ENCODE measurements around the gene TGFBR1. TPM values are rescaled to one million over a fixed set of nuclear protein-coding genes. Genes with fewer than 3 reads are reported as not detected.

Gene TGFBR1
- total RNA-seq, 1 experiment from 2014 or later: 31.8 TPM

GRCh38 chr9:99101812-99102211, 3.1 kb upstream of the TGFBR1 start:
- Histone ChIP-seq H3K4me3 (ENCODE audit: low read depth, low read length) (no peak overlapping the region), H3K9me3 (no peaks in the 10 kb centered on the region), H3K36me3 (ENCODE audit: control insufficient read depth, insufficient read depth, low read length) (no peaks in the 10 kb centered on the region), H3K4me1 (no peaks in the 10 kb centered on the region), H3K27me3 (replicated peaks; ENCODE audit: control insufficient read depth, insufficient read depth, low read length) (no peaks in the 10 kb centered on the region)
- BruUV-seq (replicated peaks): no TSS peak
- Mint-ChIP-seq H3K4me3 (ENCODE audit: unreplicated experiment) (no peak overlapping the region), H3K27me3 (ENCODE audit: insufficient read depth, unreplicated experiment) (peaks cover 17% of the 10 kb centered on the region), H3K4me1 (ENCODE audit: low read depth, unreplicated experiment) (peaks cover 18% of the 10 kb centered on the region), H3K36me3 (ENCODE audit: insufficient read depth, unreplicated experiment) (no peaks in the 10 kb centered on the region), H3K27ac (ENCODE audit: unreplicated experiment) (no peak overlapping the region), H3K9me3 (ENCODE audit: unreplicated experiment) (peaks cover 23% of the 10 kb centered on the region)
- ChIA-PET CTCF (no interaction called here), POLR2A (no interaction called here)
- TF ChIP-seq CTCF (IDR thresholded peaks at IDR 0.05; ENCODE audit: insufficient read depth in 1 of 2, low read depth in 1 of 2, low read length in 1 of 2, severe bottlenecking in 1 of 2, unreplicated experiment in 1 of 2): no peak
- DNase-seq: no peak
- intact Hi-C loops (cut with micrococcal nuclease; ENCODE audit: unreplicated experiment): no loop called here

- CTCF ChIA-PET: no interaction called here
Measured at GRCh38 chr9:99103054-99103895, 1.6 kb upstream of the TGFBR1 start.

GRCh38 chr9:99103901-99104458, 933 bp upstream of the TGFBR1 start:
- TF ChIP-seq CTCF (IDR thresholded peaks at IDR 0.05; ENCODE audit: insufficient read depth in 1 of 2, low read depth in 1 of 2, low read length in 1 of 2, severe bottlenecking in 1 of 2, unreplicated experiment in 1 of 2): no peak
- Mint-ChIP-seq H3K4me1 (ENCODE audit: low read depth, unreplicated experiment) (peaks cover 18% of the 10 kb centered on the region), H3K27ac (ENCODE audit: unreplicated experiment) (no peak overlapping the region), H3K36me3 (ENCODE audit: insufficient read depth, unreplicated experiment) (no peaks in the 10 kb centered on the region), H3K9me3 (ENCODE audit: unreplicated experiment) (peaks cover 10% of the 10 kb centered on the region), H3K27me3 (ENCODE audit: insufficient read depth, unreplicated experiment) (peaks cover 6% of the 10 kb centered on the region), H3K4me3 (ENCODE audit: unreplicated experiment) (peak overlapping the region; percentile 77)
- no peak for DNase-seq
- Histone ChIP-seq H3K27me3 (replicated peaks; ENCODE audit: control insufficient read depth, insufficient read depth, low read length) (no peaks in the 10 kb centered on the region), H3K4me3 (ENCODE audit: low read depth, low read length) (peak overlapping the region; percentile 59), H3K36me3 (ENCODE audit: control insufficient read depth, insufficient read depth, low read length) (no peaks in the 10 kb centered on the region), H3K9me3 (no peaks in the 10 kb centered on the region), H3K4me1 (no peaks in the 10 kb centered on the region)
- ChIA-PET CTCF (no interaction called here), POLR2A (no interaction called here)
- intact Hi-C loops (cut with micrococcal nuclease; ENCODE audit: unreplicated experiment): no loop called here
- BruUV-seq (replicated peaks): no TSS peak

More at GRCh38 chr9:99103054-99103895, 1.6 kb upstream of the TGFBR1 start:
- no peaks in the 10 kb centered on the region for H3K36me3 ChIP-seq (ENCODE audit: control insufficient read depth, insufficient read depth, low read length)
- peaks cover 18% of the 10 kb centered on the region for H3K4me1 Mint-ChIP-seq (ENCODE audit: low read depth, unreplicated experiment)
- H3K27me3 ChIP-seq (replicated peaks; ENCODE audit: control insufficient read depth, insufficient read depth, low read length): no peaks in the 10 kb centered on the region
- BruUV-seq (replicated peaks): no TSS peak
- H3K9me3 Mint-ChIP-seq (ENCODE audit: unreplicated experiment): peaks cover 17% of the 10 kb centered on the region
- peak overlapping the region; percentile 77 for H3K4me3 Mint-ChIP-seq (ENCODE audit: unreplicated experiment)
- H3K27me3 Mint-ChIP-seq (ENCODE audit: insufficient read depth, unreplicated experiment): peaks cover 14% of the 10 kb centered on the region
- no peaks in the 10 kb centered on the region for H3K4me1 ChIP-seq
- H3K9me3 ChIP-seq: no peaks in the 10 kb centered on the region
- DNase-seq: no peak
- no peak overlapping the region for H3K27ac Mint-ChIP-seq (ENCODE audit: unreplicated experiment)
- no peak overlapping the region for H3K4me3 ChIP-seq (ENCODE audit: low read depth, low read length)
- TF ChIP-seq CTCF (IDR thresholded peaks at IDR 0.05; ENCODE audit: insufficient read depth in 1 of 2, low read depth in 1 of 2, low read length in 1 of 2, severe bottlenecking in 1 of 2, unreplicated experiment in 1 of 2): no peak
- POLR2A ChIA-PET: no interaction called here
- H3K36me3 Mint-ChIP-seq (ENCODE audit: insufficient read depth, unreplicated experiment): no peaks in the 10 kb centered on the region
- intact Hi-C loops (cut with micrococcal nuclease; ENCODE audit: unreplicated experiment): no loop called here
